Measurements from ENCODE around the gene ENPP7.

The ENPP7 gene

GRCh38 chr17:79738643-79739042 lies 7.9 kb downstream of the ENPP7 start:
- WGBS, 2 donors (ENCODE audit: extremely low coverage in 2 of 2, insufficient read length in 2 of 2, insufficient replicate concordance in 1 of 2), result no CpG with 5 or more reads among the region's 14 CpGs
- Histone ChIP-seq H2BK12ac (ENCODE audit: low read length) (no peak overlapping the region), H3K27me3 (ENCODE audit: control insufficient read depth in 3 of 3, insufficient read depth in 3 of 3, low read depth in 1 of 3, low read length in 3 of 3) (peaks cover 0 to 24% (median 7%) of the 10 kb centered on the region in 3 experiments), H3K9me3 (replicated peaks in 1 of 2; ENCODE audit: control insufficient read depth in 2 of 2, insufficient read depth in 1 of 2, low read depth in 1 of 2, low read length in 2 of 2) (peaks cover 0 to 2% of the 10 kb centered on the region in 2 donors), H2AK5ac (ENCODE audit: low read depth, low read length) (peak overlapping the region; percentile 83), H3K23ac (ENCODE audit: low read depth, low read length, poor library complexity) (no peak overlapping the region), H2BK15ac (ENCODE audit: low read length) (no peak overlapping the region), H3K4me2 (ENCODE audit: insufficient read depth, low read length, poor library complexity, severe bottlenecking) (no peak overlapping the region), H4K8ac (ENCODE audit: low read depth, low read length) (no peak overlapping the region), H3K4me1 (ENCODE audit: control insufficient read depth in 2 of 2, insufficient read depth in 1 of 2, low read depth in 1 of 2, low read length in 2 of 2) (peaks cover 9 to 39% of the 10 kb centered on the region in 2 donors), H3K79me1 (ENCODE audit: low read depth, low read length) (no peaks in the 10 kb centered on the region), H3K4ac (ENCODE audit: low read length) (no peak overlapping the region), H2BK120ac (ENCODE audit: low read depth, low read length) (no peak overlapping the region), H3K9ac (ENCODE audit: low read depth, low read length, poor library complexity) (peak overlapping the region; percentile 72), H3K27ac (replicated peaks; ENCODE audit: low read length) (no peak overlapping the region), H3K4me3 (ENCODE audit: low read length in 2 of 2) (no peak overlapping the region), H4K91ac (ENCODE audit: low read depth, low read length, poor library complexity) (no peak overlapping the region), H3K18ac (ENCODE audit: low read length) (peak overlapping the region; percentile 46), H3K36me3 (replicated peaks in 1 of 2; ENCODE audit: control insufficient read depth in 2 of 2, insufficient read depth in 2 of 2, low read length in 2 of 2) (no peaks in the 10 kb centered on the region), H3K14ac (ENCODE audit: low read length) (no peak overlapping the region), H2AFZ (ENCODE audit: low read length) (no peak overlapping the region), H2BK5ac (ENCODE audit: low read length) (peak overlapping the region; percentile 72)
- no peak for DNase-seq (ENCODE audit: low spot score)

DNA sequence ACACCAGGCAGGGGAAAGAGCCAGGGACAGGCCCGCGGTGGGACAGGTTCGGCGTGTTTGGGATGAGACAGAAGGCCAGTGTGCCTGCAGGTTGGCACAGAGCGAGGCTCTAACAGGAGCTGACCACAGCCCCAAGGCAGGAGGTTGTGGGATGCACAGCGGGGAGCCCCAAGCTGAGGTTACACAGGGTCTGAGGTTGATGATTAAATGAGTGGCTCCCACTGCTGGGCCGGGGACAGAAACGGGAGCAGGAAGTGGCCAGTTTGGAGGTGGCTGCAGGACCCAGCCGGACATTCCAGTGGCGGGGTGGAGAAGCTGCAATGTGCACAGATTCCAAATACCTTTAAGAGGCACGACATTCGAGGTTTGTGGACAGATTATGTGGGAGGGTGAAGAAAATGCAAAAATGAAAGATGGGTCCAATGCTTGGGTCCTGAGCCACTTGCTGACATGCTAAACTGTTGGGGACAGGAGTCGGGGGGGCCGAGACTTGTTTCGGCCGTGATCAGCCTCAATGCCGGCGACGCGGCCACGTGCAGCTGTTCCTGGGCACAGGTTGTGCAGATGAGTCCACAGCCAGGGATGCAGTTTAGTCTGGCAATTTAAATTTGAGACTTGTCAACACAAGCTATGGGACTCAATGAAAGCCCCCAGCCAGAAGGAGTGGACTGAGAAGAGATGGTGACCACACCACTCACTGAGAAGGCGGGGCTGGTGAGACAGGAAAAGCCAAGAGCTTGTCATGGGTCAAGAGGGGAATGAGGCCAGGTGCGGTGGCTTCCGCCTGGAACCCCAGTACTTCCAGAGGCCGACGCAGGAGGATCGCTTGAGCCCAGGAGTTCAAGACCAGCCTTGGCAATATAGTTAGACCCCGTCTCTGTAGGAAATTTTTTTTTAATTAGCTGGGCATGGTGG lies 8.7 kb downstream of the ENPP7 start:
- WGBS, 2 donors (ENCODE audit: extremely low coverage in 2 of 2, insufficient read length in 2 of 2, insufficient replicate concordance in 1 of 2), result no CpG with 5 or more reads among the region's 28 CpGs
- peak overlapping the region; percentile 30 for H2AK5ac ChIP-seq (ENCODE audit: low read depth, low read length)
- H2BK15ac ChIP-seq (ENCODE audit: low read length), result no peak overlapping the region
- no peak overlapping the region for H3K14ac ChIP-seq (ENCODE audit: low read length)
- no peak overlapping the region for H2AFZ ChIP-seq (ENCODE audit: low read length)
- no peak overlapping the region for H4K8ac ChIP-seq (ENCODE audit: low read depth, low read length)
- H3K9me3 ChIP-seq (replicated peaks in 1 of 2; ENCODE audit: control insufficient read depth in 2 of 2, insufficient read depth in 1 of 2, low read depth in 1 of 2, low read length in 2 of 2), result peaks cover 0 to 2% of the 10 kb centered on the region in 2 donors
- H3K27me3 ChIP-seq (ENCODE audit: control insufficient read depth in 3 of 3, insufficient read depth in 3 of 3, low read depth in 1 of 3, low read length in 3 of 3), result peaks cover 0 to 29% (median 7%) of the 10 kb centered on the region in 3 experiments
- peak overlapping the region; percentile 72 for H2BK5ac ChIP-seq (ENCODE audit: low read length)
- no peaks in the 10 kb centered on the region for H3K79me1 ChIP-seq (ENCODE audit: low read depth, low read length)
- H3K4me1 ChIP-seq (ENCODE audit: control insufficient read depth in 2 of 2, insufficient read depth in 1 of 2, low read depth in 1 of 2, low read length in 2 of 2), result peaks cover 9 to 39% of the 10 kb centered on the region in 2 donors
- H3K9ac ChIP-seq (ENCODE audit: low read depth, low read length, poor library complexity), result no peak overlapping the region
- no peak overlapping the region for H3K4me2 ChIP-seq (ENCODE audit: insufficient read depth, low read length, poor library complexity, severe bottlenecking)
- H4K91ac ChIP-seq (ENCODE audit: low read depth, low read length, poor library complexity), result no peak overlapping the region
- H2BK120ac ChIP-seq (ENCODE audit: low read depth, low read length), result no peak overlapping the region
- peak overlapping the region; percentile 46 for H3K18ac ChIP-seq (ENCODE audit: low read length)
- no peak overlapping the region for H3K4me3 ChIP-seq (ENCODE audit: low read length in 2 of 2)
- H3K27ac ChIP-seq (replicated peaks; ENCODE audit: low read length), result no peak overlapping the region
- H3K36me3 ChIP-seq (replicated peaks in 1 of 2; ENCODE audit: control insufficient read depth in 2 of 2, insufficient read depth in 2 of 2, low read length in 2 of 2), result no peaks in the 10 kb centered on the region
- no peak for DNase-seq (ENCODE audit: low spot score)
- no peak overlapping the region for H3K4ac ChIP-seq (ENCODE audit: low read length)
- H2BK12ac ChIP-seq (ENCODE audit: low read length), result peak overlapping the region; percentile 7
- H3K23ac ChIP-seq (ENCODE audit: low read depth, low read length, poor library complexity), result no peak overlapping the region

DNA sequence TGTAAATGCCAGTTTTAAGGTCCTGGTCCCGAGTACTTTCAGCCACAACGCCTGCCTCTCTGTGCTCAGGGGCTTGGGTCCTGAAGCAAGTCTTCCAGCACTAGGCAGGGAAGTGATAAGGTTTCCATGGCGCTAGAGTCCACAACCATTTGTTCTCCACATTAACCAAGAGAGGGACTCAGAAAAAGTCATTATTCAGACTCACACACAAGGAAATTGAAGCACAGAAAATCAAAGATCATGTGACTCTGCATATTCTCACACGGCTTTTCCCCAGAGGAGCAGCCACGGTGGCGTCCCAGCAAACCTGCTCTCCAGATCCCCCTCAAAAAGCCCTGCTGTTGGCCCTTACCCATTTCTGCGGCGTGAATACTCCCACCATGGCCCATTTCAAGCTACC lies 9.7 kb downstream of the ENPP7 start:
- no peak overlapping the region for H3K4me3 ChIP-seq (ENCODE audit: low read length in 2 of 2)
- no peak overlapping the region for H4K8ac ChIP-seq (ENCODE audit: low read depth, low read length)
- no peak overlapping the region for H3K14ac ChIP-seq (ENCODE audit: low read length)
- no peaks in the 10 kb centered on the region for H3K36me3 ChIP-seq (replicated peaks in 1 of 2; ENCODE audit: control insufficient read depth in 2 of 2, insufficient read depth in 2 of 2, low read length in 2 of 2)
- H2AFZ ChIP-seq (ENCODE audit: low read length), result peak overlapping the region; percentile 60
- no peak overlapping the region for H4K91ac ChIP-seq (ENCODE audit: low read depth, low read length, poor library complexity)
- no peak overlapping the region for H3K4ac ChIP-seq (ENCODE audit: low read length)
- peak overlapping the region; percentile 14 for H2AK5ac ChIP-seq (ENCODE audit: low read depth, low read length)
- H2BK12ac ChIP-seq (ENCODE audit: low read length), result no peak overlapping the region
- no peak for DNase-seq (ENCODE audit: low spot score)
- WGBS, 2 donors (ENCODE audit: extremely low coverage in 2 of 2, insufficient read length in 2 of 2, insufficient replicate concordance in 1 of 2), result no CpG with 5 or more reads among the region's 8 CpGs
- H3K4me1 ChIP-seq (ENCODE audit: control insufficient read depth in 2 of 2, insufficient read depth in 1 of 2, low read depth in 1 of 2, low read length in 2 of 2), result peaks cover 9 to 39% of the 10 kb centered on the region in 2 donors
- no peak overlapping the region for H2BK5ac ChIP-seq (ENCODE audit: low read length)
- H3K4me2 ChIP-seq (ENCODE audit: insufficient read depth, low read length, poor library complexity, severe bottlenecking), result no peak overlapping the region
- H2BK15ac ChIP-seq (ENCODE audit: low read length), result no peak overlapping the region
- H3K23ac ChIP-seq (ENCODE audit: low read depth, low read length, poor library complexity), result no peak overlapping the region
- peaks cover 0 to under 1% of the 10 kb centered on the region in 2 donors for H3K9me3 ChIP-seq (replicated peaks in 1 of 2; ENCODE audit: control insufficient read depth in 2 of 2, insufficient read depth in 1 of 2, low read depth in 1 of 2, low read length in 2 of 2)
- H3K79me1 ChIP-seq (ENCODE audit: low read depth, low read length), result no peaks in the 10 kb centered on the region
- no peak overlapping the region for H3K27ac ChIP-seq (replicated peaks; ENCODE audit: low read length)
- no peak overlapping the region for H3K9ac ChIP-seq (ENCODE audit: low read depth, low read length, poor library complexity)
- no peak overlapping the region for H3K18ac ChIP-seq (ENCODE audit: low read length)
- no peak overlapping the region for H2BK120ac ChIP-seq (ENCODE audit: low read depth, low read length)
- H3K27me3 ChIP-seq (ENCODE audit: control insufficient read depth in 3 of 3, insufficient read depth in 3 of 3, low read depth in 1 of 3, low read length in 3 of 3), result peaks cover 0 to 34% (median 7%) of the 10 kb centered on the region in 3 experiments

- Histone ChIP-seq H2BK120ac (ENCODE audit: low read depth, low read length) (peak overlapping the region; percentile 24), H3K14ac (ENCODE audit: low read length) (peak overlapping the region; percentile 25), H3K9me3 (replicated peaks in 1 of 2; ENCODE audit: control insufficient read depth in 2 of 2, insufficient read depth in 1 of 2, low read depth in 1 of 2, low read length in 2 of 2) (no peaks in the 10 kb centered on the region), H3K79me1 (ENCODE audit: low read depth, low read length) (no peaks in the 10 kb centered on the region), H3K4me2 (ENCODE audit: insufficient read depth, low read length, poor library complexity, severe bottlenecking) (peak overlapping the region; percentile 87), H2AFZ (ENCODE audit: low read length) (peak overlapping the region; percentile 100), H3K4ac (ENCODE audit: low read length) (no peak overlapping the region), H4K91ac (ENCODE audit: low read depth, low read length, poor library complexity) (no peak overlapping the region), H2BK12ac (ENCODE audit: low read length) (no peak overlapping the region), H2BK5ac (ENCODE audit: low read length) (peak overlapping the region; percentile 63), H3K18ac (ENCODE audit: low read length) (peak overlapping the region; percentile 96), H3K23ac (ENCODE audit: low read depth, low read length, poor library complexity) (peak overlapping the region; percentile 34), H3K4me1 (ENCODE audit: control insufficient read depth in 2 of 2, insufficient read depth in 1 of 2, low read depth in 1 of 2, low read length in 2 of 2) (peaks cover 9 to 40% of the 10 kb centered on the region in 2 donors), H2BK15ac (ENCODE audit: low read length) (no peak overlapping the region), H3K27ac (replicated peaks; ENCODE audit: low read length) (no peak overlapping the region), H3K27me3 (ENCODE audit: control insufficient read depth in 3 of 3, insufficient read depth in 3 of 3, low read depth in 1 of 3, low read length in 3 of 3) (peaks cover 0 to 38% (median 7%) of the 10 kb centered on the region in 3 experiments), H2AK5ac (ENCODE audit: low read depth, low read length) (peak overlapping the region; percentile 54), H3K4me3 (ENCODE audit: low read length in 2 of 2) (peak overlapping the region; percentile 55 to 82), H4K8ac (ENCODE audit: low read depth, low read length) (no peak overlapping the region), H3K9ac (ENCODE audit: low read depth, low read length, poor library complexity) (peak overlapping the region; percentile 86), H3K36me3 (replicated peaks in 1 of 2; ENCODE audit: control insufficient read depth in 2 of 2, insufficient read depth in 2 of 2, low read length in 2 of 2) (no peaks in the 10 kb centered on the region)
- no CpG with 5 or more reads among the region's 10 CpGs for WGBS, 2 donors (ENCODE audit: extremely low coverage in 2 of 2, insufficient read length in 2 of 2, insufficient replicate concordance in 1 of 2)
- no peak for DNase-seq (ENCODE audit: low spot score)
These were observed 10.6 kb downstream of the ENPP7 start for GRCh38 chr17:79741401-79741750.
